Measurements from ENCODE around the gene ZNF776. TPM values are rescaled to one million over a fixed set of nuclear protein-coding genes. Genes with fewer than 3 reads are reported as not detected.

ZNF776 gene
- polyA plus RNA-seq, 1 donor from 2014 or later: 62.3 TPM

DNA sequence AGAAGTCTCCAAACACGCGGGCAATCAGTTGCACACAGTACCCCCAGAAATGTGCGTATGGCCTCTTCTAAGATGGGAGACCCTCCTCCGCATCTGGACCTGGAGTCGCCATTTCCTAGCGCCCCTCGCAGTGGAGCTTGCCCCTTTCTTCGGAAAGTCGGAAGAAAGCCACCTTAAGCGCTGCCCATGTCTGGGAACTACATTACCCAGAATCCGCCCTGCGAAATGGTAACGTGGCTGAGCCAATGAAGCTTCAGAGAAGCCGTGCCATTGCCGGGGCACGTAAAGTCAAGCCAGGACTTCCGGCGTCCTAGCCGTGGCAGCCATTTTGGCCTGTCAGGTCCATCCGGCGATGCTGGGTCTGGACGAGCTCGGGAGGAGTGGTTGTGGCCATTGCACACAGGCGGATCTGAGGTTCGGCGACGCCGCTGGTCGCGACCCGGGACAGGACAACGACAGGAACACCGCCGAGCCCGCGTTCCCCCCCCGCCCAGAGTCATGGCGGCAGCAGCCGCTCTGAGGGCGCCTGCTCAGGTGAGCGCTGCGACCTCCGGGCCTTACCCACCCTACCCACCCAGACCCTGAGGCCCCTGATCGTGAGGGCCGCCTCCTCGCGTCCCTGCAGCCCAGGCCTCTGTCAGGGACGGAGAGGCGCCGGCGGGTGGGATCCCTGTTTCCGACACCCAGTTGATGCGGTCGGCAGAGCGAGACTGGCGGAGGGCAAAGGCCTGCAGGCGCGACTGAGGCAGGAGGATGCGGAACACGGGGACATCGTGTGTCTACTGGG is 22.9 kb downstream of the ZNF776 start, which contains the start of gene ZNF586:
TSS of gene ZNF586 (plus strand) at position 332 of the 787 bp plus-strand sequence. CDS start at position 499, 167 bp downstream.
- no peaks in the 10 kb centered on the region for H3K9me2 ChIP-seq (ENCODE audit: insufficient read depth, low read length)
- no peaks in the 10 kb centered on the region for H3K27me3 ChIP-seq (ENCODE audit: insufficient read depth, low read depth, low read length)
- H3K4me2 ChIP-seq (ENCODE audit: low read length): peak within 1 kb of the TSS; percentile 67
- H4K20me1 ChIP-seq (ENCODE audit: insufficient read depth): no peaks in the 10 kb centered on the region
- peak within 1 kb of the TSS; percentile 84 for H3K27ac ChIP-seq (ENCODE audit: low read length)
- H3K4me3 ChIP-seq (ENCODE audit: low read length): peak within 1 kb of the TSS; percentile 93
- H3K9me3 ChIP-seq (ENCODE audit: low read length): no peaks in the 10 kb centered on the region
- peaks cover 3% of the 10 kb centered on the region for H3K36me3 ChIP-seq (ENCODE audit: insufficient read depth, low read length)
- no peaks in the 10 kb centered on the region for H3F3A ChIP-seq (ENCODE audit: insufficient read depth, low read length, poor library complexity, severe bottlenecking)
- peak within 1 kb of the TSS; percentile 56 for H2AFZ ChIP-seq (ENCODE audit: low read depth, low read length)
- peaks cover 39% of the 10 kb centered on the region for H3K79me2 ChIP-seq (replicated peaks; ENCODE audit: insufficient read depth, low read length)
- H3K9ac ChIP-seq (ENCODE audit: low read length): peak within 1 kb of the TSS; percentile 85
- TF ChIP-seq TAF1 (IDR thresholded peaks at IDR 0.05; ENCODE audit: low read depth) (peak; percentile 52), MXI1 (conservative IDR thresholded peaks at IDR 0.05; ENCODE audit: poor library complexity, severe bottlenecking) (peak; percentile 75), POLR2AphosphoS5 (IDR thresholded peaks at IDR 0.05) (peak; percentile 97), SMC3 (conservative IDR thresholded peaks at IDR 0.05; ENCODE audit: poor library complexity) (peak; percentile 29), EP300 (conservative IDR thresholded peaks at IDR 0.05; ENCODE audit: poor library complexity, severe bottlenecking) (peak; percentile 20), RAD21 (conservative IDR thresholded peaks at IDR 0.05) (peak; percentile 34), EZH2 (IDR thresholded peaks at IDR 0.05; ENCODE audit: borderline replicate concordance, insufficient read depth, low read length, poor library complexity, severe bottlenecking) (no peak)
- TF ChIP-seq, protein P1, sequence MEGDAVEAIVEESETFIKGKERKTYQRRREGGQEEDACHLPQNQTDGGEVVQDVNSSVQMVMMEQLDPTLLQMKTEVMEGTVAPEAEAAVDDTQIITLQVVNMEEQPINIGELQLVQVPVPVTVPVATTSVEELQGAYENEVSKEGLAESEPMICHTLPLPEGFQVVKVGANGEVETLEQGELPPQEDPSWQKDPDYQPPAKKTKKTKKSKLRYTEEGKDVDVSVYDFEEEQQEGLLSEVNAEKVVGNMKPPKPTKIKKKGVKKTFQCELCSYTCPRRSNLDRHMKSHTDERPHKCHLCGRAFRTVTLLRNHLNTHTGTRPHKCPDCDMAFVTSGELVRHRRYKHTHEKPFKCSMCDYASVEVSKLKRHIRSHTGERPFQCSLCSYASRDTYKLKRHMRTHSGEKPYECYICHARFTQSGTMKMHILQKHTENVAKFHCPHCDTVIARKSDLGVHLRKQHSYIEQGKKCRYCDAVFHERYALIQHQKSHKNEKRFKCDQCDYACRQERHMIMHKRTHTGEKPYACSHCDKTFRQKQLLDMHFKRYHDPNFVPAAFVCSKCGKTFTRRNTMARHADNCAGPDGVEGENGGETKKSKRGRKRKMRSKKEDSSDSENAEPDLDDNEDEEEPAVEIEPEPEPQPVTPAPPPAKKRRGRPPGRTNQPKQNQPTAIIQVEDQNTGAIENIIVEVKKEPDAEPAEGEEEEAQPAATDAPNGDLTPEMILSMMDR (IDR thresholded peaks at IDR 0.05; ENCODE audit: poor library complexity, severe bottlenecking): no peak
- TF ChIP-seq, protein P2, sequence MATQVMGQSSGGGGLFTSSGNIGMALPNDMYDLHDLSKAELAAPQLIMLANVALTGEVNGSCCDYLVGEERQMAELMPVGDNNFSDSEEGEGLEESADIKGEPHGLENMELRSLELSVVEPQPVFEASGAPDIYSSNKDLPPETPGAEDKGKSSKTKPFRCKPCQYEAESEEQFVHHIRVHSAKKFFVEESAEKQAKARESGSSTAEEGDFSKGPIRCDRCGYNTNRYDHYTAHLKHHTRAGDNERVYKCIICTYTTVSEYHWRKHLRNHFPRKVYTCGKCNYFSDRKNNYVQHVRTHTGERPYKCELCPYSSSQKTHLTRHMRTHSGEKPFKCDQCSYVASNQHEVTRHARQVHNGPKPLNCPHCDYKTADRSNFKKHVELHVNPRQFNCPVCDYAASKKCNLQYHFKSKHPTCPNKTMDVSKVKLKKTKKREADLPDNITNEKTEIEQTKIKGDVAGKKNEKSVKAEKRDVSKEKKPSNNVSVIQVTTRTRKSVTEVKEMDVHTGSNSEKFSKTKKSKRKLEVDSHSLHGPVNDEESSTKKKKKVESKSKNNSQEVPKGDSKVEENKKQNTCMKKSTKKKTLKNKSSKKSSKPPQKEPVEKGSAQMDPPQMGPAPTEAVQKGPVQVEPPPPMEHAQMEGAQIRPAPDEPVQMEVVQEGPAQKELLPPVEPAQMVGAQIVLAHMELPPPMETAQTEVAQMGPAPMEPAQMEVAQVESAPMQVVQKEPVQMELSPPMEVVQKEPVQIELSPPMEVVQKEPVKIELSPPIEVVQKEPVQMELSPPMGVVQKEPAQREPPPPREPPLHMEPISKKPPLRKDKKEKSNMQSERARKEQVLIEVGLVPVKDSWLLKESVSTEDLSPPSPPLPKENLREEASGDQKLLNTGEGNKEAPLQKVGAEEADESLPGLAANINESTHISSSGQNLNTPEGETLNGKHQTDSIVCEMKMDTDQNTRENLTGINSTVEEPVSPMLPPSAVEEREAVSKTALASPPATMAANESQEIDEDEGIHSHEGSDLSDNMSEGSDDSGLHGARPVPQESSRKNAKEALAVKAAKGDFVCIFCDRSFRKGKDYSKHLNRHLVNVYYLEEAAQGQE (IDR thresholded peaks at IDR 0.05; ENCODE audit: borderline replicate concordance): peak; percentile 28

DNA sequence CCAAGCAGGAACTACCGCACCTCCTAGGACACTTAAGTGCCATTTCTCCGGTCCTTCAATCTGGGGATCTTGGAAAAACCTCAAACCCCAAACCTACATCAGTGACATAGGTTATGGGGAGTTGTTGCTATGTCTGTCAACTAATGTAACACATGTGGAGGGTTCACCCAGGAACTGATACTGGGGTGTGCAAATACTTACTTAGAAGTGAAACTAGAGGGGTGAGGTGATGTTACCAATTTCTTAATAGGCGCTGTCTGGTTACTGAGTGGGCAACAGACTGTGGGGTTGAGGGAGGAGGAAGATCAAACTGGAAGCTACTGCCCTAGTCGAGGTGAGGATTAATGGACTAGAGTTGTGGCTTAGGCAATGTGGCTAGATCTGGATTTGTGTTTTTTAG is 24.8 kb downstream of the ZNF776 start:
- no peaks in the 10 kb centered on the region for H4K20me1 ChIP-seq (ENCODE audit: insufficient read depth)
- H3K9ac ChIP-seq (ENCODE audit: low read length): no peak overlapping the region
- H3K9me3 ChIP-seq (ENCODE audit: low read length): no peaks in the 10 kb centered on the region
- H3K4me2 ChIP-seq (ENCODE audit: low read length): no peak overlapping the region
- H2AFZ ChIP-seq (ENCODE audit: low read depth, low read length): no peak overlapping the region
- peaks cover 3% of the 10 kb centered on the region for H3K36me3 ChIP-seq (ENCODE audit: insufficient read depth, low read length)
- TF ChIP-seq EP300 (conservative IDR thresholded peaks at IDR 0.05; ENCODE audit: poor library complexity, severe bottlenecking) (no peak), MXI1 (conservative IDR thresholded peaks at IDR 0.05; ENCODE audit: poor library complexity, severe bottlenecking) (no peak), SMC3 (conservative IDR thresholded peaks at IDR 0.05; ENCODE audit: poor library complexity) (no peak), RAD21 (conservative IDR thresholded peaks at IDR 0.05) (no peak), POLR2AphosphoS5 (IDR thresholded peaks at IDR 0.05) (no peak), TAF1 (IDR thresholded peaks at IDR 0.05; ENCODE audit: low read depth) (no peak), EZH2 (IDR thresholded peaks at IDR 0.05; ENCODE audit: borderline replicate concordance, insufficient read depth, low read length, poor library complexity, severe bottlenecking) (no peak)
- TF ChIP-seq, protein P1 (IDR thresholded peaks at IDR 0.05; ENCODE audit: poor library complexity, severe bottlenecking): no peak
- TF ChIP-seq, protein P2 (IDR thresholded peaks at IDR 0.05; ENCODE audit: borderline replicate concordance): no peak
- no peaks in the 10 kb centered on the region for H3K27me3 ChIP-seq (ENCODE audit: insufficient read depth, low read depth, low read length)
- no peak overlapping the region for H3K27ac ChIP-seq (ENCODE audit: low read length)
- no peaks in the 10 kb centered on the region for H3F3A ChIP-seq (ENCODE audit: insufficient read depth, low read length, poor library complexity, severe bottlenecking)
- peaks cover 54% of the 10 kb centered on the region for H3K79me2 ChIP-seq (replicated peaks; ENCODE audit: insufficient read depth, low read length)
- no peak overlapping the region for H3K4me3 ChIP-seq (ENCODE audit: low read length)
- no peaks in the 10 kb centered on the region for H3K9me2 ChIP-seq (ENCODE audit: insufficient read depth, low read length)
